NCI-H748 treated with DMSO at 0.1 percent for 48 hours (cell line): Measurements from ENCODE around the gene UNC50.
A peak's percentile ranks its signal among the peaks of the same experiment; 100 is the strongest.
"Not testable (repeated sequence)": the region's sequence is repeated elsewhere in the genome, so short reads cannot be mapped to it uniquely, and the experiment has no call there.

ENCODE experiments used
- DNase-seq: peaks from one replicate; lab custom pipeline; 2025; lab: John Stamatoyannopoulos, UW

Gene UNC50

DNA sequence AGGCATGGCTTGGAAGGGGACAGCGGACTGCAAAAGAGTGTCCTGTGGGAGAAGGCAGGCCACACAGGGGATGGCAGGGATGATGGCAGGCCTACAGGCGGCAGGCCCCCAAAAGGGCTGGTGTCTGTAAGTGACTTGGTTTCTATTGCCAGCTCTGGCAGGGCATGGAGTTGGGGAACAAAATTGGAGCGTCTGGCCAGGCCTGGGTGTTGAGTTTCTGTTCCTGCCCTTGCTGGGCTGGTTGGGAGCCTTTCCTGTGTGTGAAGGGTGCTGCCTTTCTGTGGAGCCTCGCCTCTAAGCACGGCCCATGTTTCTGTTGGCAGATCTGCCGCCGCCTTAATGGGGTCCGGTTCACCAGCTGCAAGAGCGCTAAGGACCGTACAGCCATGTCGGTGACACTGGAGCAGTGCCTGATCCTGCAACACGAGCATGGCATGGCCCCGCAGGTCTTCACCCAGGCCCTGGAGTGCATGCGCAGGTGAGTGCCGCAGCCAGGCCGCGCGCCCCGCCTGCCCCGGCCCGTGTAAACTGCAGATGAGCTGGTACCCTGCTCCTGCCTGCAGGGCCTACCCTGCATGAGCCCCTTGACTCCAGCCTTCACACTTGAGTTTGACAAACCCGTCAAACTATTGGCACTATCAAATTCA is 31.6 kb upstream of the UNC50 start:
- no peak for DNase-seq

DNA sequence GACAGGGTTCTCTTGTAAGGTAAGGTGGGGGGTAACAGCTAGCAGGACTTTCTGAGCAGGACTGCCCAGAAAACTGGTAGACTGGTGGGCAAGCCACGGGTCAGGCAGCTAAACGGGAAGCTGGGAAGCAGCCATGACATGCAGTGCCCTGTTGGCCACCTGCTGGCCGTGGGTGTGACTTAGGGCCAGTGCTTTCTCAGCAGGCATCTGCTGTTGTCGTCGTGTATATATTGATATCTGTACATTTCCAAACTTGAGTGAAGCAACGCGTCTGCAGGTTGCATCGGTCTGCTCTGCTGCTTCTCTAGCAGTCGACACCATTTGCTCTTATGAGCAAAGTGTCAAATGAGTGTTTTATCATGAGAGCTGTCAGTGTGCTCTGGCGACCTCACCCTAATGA is 31.1 kb upstream of the UNC50 start:
- DNase-seq, result no peak

DNA sequence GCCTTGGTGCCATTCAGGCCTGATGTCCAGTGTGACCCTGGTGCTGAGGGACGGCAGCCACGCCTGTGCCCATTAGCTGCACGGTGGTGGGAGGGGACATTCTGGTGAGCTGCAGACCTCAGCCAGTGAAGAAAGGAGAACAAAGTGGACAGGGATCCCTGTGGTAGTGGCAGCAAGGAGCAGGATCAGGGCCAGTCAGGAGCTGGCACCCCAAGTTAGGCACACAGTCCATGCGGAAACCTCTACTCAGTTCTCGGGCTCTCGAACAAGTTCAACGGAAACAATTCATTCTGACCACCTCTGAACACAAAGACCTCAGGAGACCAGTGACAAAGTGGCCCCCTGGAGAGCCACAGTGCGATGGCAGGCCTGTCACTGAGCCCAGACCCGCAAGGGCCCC is 30.2 kb upstream of the UNC50 start:
- DNase-seq, result no peak

DNA sequence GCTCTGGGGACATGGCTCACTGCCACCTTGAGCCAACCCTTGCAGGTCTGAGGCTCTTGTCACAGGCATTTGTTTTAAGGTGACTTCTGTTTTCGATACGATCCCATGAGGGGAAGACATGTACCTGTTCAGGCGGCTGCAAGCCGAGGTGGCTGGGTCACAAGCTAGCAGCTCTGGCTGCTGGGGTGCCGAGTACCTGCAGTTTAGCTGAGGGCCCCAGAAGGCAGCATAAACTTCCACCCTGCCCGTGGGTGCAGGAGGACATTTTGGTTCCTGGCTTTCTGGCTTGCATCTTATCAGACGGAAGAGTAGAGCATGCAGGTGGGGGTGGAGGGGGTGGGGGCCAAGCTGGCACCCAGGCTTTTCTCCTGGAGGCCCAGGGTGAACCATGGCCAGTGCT is 28.5 kb upstream of the UNC50 start:
- DNase-seq, result no peak

DNA sequence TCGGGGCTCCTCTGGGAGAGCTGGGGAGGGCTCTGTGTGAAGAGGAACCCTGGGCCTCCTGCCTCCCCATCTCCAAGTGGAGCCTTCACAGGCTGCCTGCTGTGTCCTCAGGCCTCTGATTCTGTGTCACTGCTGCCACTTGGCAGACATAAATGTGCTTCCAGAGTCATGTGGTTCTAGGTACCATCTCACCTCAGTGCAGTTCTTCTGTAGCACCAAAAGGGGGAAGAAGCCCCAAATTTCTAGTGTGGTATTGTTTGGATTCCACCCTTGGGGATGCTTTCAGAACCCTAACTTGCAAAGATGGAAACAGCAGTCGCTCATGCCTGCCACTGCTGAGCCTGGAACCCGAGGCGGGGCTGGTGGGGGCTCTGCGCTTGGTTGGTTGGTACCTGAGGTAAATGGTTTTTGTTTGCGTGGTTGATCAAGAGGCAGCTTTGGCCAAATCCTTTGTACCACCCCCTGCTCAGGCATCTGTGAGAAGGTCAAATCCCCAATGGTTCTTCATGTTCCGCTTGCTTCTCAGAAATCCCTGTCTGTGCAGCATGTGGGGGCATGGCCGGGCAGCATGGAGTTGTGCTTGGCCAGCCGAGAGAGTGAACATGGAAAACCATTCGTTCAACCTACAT is 27.6 kb upstream of the UNC50 start:
- DNase-seq, result no peak

DNA sequence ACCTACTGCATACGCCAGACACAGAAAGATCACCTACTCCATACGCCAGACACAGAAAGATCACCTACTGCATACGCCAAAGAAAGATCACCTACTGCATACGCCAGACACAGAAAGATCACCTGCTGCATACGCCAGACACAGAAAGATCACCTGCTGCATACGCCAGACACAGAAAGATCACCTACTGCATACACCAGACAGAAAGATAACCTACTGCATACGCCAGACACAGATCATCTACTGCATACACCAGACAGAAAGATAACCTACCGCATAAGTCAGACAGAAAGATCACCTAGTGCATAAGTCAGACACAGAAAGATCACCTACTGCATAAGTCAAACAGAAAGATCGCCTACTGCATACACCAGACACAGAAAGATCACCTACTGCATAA is 25.9 kb upstream of the UNC50 start:
- DNase-seq, result no peak

DNA sequence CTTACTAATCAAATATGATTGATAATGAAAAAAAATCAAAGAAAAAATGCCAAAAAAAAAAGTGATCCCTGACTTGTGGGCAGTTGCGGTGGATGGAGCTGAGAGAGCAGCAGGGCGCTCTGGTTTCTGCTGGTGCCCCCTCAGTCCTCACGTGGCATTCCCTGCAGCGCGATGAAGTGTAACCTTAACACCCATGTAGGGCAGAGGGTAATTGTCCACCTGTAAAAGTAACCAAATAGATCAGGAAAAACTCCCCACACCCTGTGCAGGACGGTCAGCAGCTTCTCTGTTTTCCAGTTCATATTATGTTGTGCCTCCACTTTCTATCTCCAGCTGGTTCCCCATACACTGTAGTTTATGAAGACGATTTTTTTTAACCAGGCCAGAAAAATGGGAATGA is 25.1 kb upstream of the UNC50 start:
- DNase-seq, result no peak

DNA sequence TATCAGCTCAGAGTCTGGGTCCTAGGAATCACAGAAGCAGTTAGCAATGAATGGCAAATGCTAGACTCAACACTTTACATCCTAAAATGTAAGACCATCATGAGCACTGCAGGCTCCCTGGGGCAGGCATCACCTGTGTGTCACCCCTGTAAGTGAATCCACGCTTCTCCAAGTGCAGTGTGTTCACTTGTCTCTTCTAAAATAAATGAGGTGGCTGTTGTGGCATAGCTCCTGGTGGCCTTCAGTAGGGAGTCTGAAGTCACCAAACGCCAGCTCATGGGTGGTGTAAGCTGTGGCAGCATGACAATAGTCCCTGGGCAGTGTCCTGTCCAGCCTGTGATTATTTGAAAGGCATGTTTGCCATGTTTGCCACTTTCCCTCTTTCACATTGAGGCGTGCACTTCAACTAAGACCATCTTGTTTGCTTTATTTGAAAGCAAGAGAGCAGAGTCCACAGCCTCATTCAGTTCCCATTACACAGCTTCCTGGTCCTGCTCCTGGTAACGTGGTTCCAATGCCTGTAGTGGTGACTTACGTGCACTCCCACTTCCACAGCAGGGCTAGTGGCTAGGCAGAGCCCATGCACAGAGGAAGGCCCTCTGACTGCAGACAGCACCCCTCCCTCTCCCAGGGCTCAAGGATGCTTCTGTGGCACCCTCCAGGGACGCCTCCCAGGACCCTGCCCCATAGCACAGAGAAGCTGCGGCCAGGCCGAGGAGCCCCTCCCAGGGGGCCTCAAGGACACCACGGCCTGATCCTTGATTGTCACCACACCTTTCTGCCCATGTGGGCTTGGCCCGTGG is 24.4 kb upstream of the UNC50 start:
- DNase-seq, result no peak

DNA sequence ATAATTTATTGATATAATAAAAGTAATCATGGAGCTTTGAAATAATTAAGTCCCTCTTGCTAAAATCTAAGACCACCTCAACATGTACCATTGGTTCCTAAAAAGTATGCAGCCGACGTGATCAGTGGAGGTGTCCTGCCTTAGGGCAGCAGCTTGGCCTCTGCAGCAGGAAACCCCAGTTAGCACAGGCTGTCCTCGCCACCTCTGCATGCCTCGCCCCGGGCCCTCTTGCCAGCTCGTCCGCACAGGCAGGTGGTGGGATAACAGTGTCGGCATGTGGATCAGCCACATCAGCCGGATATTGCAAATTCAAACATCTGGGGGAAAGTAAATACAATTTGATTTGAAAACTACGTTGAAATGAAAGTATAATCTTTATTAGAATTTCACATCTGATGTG is 23.0 kb upstream of the UNC50 start:
- no peak for DNase-seq

DNA sequence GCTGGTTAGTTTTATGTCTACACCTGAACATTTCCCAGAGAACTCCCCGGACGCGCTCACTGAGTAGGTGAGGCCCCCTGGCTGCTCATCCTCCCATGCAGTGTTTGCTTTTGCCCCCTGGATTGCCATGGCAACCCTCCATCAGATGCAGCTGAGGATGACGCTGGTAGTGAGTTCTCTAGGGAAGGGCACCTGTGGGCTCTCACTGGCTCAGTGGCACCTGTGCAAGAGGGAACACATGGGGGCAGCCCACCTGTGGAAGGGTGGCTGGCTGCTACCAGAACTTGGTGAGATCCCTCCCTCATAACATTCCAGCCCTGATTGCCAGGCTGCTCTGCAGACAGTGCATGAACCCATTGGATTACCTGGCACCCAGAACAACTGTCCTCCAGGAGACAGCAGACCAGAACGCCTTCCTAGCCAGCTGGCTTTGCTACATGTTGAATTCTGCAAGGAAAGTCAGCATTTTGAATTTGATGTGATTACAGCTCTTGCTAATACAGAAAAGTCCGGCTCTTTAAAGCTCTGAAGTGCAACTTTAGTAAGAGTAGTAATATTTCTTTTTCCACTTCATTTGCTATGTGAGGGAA is 21.7 kb upstream of the UNC50 start:
- DNase-seq, result no peak

DNA sequence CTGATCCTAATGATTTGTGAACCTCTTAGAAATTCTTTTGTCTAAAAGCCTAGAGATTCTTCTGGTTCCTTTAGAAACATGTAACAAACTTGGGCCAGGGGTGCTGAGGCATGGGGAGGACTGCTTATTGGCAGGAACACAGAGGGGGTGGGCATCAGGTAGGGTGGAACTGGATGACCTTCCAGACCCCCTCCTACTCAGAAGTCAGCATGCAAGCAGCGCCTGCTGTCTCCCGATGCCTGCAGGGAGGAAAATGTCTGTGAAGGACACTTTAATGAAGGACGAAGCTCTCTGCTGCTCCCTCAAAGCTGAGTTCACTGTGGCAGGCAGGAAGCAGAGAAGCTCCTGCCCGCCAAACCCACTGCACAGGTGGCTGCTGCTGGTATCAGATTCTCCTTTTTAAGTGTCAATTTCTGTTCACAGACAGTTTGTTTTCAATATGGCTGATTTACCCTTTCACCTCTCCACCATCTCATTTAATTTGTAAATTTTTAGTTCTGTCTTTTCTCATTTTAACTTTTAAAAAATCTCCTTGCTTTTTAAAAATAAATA is 19.4 kb upstream of the UNC50 start:
- DNase-seq, result no peak

DNA sequence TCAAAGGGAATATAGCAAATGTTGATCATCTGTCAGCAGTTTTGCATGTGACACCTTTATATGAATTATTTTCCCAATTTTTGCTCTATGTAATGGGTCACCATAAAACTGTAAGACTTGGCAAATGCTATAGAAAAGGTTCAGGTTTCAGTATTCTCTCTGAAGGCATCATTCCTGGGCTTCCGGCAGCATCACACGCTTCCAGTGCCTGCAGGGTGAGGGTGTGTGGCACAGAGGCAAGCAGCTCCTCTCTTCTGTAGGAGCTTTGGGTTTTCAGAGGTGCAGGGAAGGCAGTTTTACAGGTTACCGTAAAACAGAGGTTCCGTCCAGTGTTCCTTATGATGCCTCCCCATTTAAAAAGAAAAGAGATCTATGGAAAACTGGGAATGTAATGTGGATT is 18.9 kb upstream of the UNC50 start:
- DNase-seq, result no peak

DNA sequence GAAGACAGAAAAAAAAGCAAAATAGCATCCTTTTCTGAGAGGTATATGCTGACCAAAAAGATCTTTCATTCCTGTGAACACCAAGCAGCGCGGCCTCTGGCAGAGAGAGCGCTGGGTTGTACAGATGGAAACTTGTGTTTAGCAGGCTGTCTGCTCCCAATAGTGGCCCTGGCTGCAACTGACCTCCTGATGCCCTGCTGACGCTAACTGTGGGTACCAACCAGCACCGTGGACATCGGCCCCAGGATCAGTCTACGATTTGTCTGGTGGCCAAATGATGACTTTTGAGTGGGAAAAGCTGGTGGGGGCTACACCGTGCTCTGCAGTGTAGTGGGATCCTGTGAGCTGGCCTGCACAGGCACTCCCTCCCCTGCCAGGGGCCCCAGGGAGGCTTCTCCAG is 15.8 kb upstream of the UNC50 start:
- DNase-seq, result no peak

DNA sequence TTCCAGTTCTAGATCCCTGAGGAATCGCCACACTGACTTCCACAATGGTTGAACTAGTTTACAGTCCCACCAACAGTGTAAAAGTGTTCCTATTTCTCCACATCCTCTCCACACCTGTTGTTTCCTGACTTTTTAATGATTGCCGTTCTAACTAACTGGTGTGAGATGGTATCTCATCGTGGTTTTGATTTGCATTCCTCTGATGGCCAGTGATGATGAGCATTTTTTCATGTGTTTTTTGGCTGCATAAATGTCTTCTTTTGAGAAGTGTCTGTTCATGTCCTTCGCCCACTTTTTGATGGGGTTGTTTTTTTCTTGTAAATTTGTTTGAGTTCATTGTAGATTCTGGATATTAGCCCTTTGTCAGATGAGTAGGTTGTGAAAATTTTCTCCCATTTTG is 13.7 kb upstream of the UNC50 start:
- not testable (repeated sequence) for DNase-seq

DNA sequence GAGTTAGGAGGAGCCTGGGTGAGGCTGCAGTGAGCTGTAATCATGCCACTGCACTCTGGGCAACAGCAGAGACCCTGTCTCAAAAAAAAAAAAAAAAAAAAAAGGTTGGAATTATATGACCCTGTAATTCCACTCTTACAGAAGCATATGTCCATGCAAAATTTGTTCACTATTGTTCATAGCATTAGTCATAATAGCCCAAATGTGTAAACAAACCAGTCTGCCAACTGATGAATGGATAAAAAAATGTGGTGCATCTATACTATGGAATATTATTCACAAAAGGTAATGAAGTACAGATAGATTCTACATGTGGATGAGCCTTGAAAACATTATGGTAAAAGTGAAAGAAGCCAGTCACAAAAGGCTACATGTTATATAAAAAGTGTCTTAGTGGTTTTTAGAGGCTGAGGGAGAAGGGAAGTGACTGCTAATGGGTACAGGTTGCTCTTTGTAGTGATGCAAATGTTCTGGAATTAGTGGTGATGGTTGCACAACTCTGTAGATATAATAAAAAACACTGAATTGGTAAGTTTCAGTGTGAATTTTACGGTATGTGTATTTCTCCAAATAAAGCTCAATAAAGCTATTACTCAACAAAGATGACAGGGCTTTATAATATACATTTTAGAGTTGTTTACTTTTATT is 9.5 kb upstream of the UNC50 start:
- DNase-seq, result no peak

DNA sequence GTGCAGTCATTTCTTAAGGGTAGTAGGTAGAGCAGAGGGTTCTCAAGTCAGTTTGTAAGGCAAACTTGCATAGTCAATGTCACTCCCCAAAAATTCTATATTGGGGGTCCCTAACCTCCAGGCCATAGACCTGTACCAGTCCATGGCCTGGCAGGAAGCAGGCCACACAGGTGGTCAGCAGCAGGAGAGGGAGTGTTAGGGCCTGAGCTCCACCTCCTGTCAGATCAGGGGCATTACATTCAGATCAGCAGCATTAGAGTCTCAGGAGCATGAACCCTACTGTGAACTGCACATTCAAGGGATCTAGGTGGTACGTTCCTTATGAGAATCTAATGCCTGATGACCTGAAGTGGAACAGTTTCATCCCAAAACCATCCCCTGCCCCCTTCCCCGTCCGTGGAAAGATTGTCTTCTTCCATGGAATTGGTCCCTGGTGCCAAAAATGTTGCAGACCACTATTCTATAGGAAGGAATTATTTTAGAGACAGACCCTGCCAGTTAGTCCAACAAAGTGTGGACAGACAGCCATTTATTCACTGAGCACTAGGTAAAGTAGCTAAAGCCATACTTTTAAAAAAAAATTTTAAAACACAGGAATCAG is 6.8 kb upstream of the UNC50 start:
- peak; percentile 1 for DNase-seq

DNA sequence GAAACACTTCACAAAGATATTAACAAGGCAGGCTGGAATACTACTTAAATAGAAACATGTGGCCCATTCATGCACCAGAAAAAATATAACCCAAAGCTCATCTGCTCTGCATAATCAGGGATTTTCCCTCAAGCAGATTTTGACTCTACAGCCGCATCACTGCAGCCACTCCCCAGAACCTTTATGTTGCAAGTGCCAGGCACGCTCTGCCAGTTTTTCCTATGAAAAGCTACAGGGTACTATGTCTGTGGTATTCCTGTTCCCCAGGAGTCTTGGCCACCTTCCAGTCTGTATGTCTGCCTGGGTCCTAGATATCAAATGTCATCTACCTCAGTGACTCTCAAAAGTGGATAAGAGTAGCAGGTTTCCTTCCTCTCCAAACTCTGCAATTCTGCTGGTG is 3.8 kb upstream of the UNC50 start:
- no peak for DNase-seq

DNA sequence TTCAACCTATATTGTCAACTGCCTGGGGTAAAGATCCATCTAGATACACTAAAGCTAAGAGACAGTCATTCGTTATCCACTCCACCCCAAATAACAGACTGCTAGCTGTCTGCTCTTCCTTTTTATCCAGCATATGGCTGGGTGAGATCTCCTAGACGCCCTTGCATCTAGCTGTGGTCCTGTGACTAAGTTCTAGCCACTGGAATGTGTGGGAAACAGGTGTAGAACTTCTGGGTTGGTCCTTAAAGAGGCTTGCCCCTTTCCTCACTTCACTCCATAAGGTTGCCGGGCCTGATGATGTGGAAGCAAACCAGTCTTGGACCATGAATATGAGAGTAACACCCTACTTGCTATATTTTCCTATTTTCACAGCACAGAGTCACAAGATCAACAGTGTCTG is 3.3 kb upstream of the UNC50 start:
- no peak for DNase-seq

DNA sequence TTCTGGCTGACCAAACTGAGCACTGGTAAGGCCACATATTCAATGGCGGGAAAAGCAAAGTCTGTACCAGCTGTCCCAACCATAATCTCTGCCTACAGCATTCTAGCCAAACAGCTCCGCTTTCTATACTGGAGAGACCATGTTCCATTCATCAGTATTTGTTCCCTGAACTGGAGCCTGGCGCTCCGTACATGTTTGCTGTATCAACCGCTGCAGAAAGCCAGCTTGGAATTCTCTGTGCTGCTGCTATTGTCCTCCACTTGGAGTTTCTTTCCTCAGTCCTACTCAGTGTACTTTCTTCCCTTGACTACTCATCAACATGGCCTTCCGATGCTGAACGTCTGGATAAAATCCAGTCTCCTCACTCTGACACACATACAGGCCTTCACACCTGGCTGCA is 2.0 kb upstream of the UNC50 start:
- DNase-seq, result no peak

DNA sequence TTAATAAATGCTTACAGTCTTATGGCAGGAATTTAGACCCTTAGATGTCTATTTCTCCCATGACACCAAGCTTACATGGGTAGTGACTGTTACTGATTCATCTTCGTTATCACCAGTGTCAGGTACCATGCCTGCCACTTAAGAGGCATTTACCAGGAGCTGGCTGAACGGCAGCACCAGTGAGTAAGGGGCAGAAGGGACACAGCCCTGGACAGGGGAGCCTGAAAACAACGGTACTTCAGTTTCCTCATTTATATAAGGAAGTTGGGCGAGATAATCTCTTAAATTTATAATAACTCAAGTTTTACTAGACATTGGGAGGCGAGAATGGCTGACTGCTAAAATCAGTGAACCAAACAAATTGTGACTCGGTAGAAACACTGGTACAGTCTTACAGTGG is 1.3 kb upstream of the UNC50 start:
- no peak for DNase-seq

DNA sequence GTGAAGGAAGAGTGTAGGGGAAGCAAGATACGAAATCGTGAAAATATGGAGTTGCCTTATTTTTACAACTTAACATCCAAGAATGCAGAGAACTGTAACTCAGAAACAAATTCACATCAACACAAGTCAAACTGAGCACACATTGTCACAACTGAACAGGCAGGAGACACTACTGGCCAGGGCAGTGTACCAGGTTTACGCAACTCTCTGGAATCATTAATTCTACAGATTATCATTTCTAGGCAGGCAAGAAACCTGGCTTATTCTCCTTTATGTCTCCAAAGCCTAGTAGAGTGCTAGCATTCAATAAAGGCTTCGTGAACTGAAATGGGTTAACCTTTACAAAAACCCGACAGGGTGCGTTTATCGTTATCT is 661 bp upstream of the UNC50 start:
- DNase-seq, result no peak
